HG03558 (cell line): ENCODE data around the gene RNF7.
"Not testable (repeated sequence)": the region's sequence is repeated elsewhere in the genome, so short reads cannot be mapped to it uniquely, and the experiment has no call there.

ENCODE experiments used
- ATAC-seq: cut with Tn5 transposase; IDR thresholded peaks from one replicate; pipeline ENCODE4 v1.9.1; 2021; ENCODE audit warnings: moderate number of reproducible peaks; ENCODE audit not compliant: unreplicated experiment; ENCODE audit errors: extremely low read depth

RNF7 gene

DNA sequence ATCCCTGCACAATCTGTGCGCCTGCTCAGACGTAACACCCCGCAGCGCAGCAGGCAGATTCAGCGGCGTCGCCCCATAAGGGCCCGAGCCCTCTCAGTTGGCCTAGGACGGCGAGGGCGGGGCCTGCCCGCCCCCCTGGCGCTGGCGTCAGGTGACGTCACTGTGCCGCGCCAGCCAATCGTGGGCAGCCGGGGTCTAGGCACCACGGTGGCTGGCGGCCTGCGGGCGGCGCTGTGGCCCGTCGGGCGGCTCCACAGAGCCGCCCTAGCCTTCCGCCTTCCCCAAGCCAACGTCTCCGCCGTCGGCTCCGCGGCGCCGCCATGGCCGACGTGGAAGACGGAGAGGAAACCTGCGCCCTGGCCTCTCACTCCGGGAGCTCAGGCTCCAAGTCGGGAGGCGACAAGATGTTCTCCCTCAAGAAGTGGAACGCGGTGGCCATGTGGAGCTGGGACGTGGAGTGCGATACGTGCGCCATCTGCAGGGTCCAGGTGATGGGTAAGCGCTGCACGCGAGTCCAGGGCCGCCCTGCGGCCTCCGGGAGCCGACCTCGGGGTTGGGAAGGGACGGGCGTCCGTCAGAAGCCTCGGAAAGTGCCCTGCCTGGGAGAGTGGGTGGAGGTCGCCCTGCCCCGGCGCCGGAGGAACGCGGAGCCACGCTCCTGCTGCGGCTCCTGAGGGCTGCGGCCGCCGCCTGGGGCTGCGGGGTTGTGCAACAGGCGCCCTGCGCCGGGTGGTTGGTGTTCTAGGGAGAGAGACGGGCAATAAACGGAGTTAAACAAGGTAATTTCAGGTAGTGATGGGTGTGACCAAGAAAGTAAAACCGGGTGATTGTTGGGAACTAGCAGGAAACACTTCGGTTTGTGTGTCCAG, at the start of gene RNF7:
Gene RNF7 (plus strand): TSS at position 277 of the 869 bp plus-strand sequence. CDS start 44 bp downstream, at position 321.
- ATAC-seq = peak; percentile 86

DNA sequence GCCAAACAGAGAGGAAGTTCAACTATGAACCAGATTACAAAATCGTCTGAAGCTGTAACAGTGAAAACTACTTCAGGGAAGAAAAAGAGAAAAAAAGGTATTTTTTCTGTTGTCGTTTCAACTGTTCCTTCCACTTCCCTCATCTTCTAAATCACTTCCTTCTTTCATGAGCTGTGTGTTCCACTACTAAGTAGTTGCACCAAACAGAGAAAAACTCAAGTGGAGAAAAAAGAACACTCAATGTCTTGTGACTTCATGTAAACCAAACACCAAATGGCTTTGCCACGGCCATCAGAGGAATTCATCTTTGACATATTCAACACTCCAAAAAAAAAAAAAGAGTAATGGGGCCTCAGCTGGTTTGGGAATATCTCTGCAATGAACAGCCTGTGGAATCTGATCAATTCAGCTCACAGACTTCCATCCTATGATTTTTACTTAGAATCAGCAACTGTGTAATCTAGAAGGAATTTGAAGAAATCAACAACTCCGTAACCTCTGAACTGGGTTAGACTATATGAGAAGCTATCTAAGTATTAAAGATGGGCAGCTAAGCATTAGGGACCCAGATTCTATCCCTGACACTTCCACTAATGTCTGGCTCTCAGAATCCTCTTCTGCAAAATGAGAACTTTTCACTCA, 47.5 kb upstream of the RNF7 start:
- no peak for ATAC-seq

DNA sequence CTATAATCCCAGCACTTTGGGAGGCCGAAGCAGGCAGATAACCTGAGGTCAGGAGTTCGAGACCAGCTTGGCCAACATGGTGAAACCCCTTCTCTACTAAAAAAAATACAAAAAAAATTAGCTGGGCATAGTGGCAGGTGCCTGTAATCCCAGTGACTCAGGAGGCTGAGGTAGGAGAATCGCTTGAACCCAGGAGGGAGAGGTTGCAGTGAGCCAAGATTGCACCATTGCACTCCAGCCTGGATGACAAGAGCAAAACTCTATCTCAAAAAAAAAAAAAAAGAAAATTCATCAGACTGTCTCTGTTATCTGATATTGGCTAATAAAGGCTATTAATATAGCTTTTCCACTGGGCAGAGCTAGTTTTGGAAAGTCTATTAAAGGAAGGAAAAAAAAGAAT, 46.6 kb upstream of the RNF7 start:
- not testable (repeated sequence) for ATAC-seq

DNA sequence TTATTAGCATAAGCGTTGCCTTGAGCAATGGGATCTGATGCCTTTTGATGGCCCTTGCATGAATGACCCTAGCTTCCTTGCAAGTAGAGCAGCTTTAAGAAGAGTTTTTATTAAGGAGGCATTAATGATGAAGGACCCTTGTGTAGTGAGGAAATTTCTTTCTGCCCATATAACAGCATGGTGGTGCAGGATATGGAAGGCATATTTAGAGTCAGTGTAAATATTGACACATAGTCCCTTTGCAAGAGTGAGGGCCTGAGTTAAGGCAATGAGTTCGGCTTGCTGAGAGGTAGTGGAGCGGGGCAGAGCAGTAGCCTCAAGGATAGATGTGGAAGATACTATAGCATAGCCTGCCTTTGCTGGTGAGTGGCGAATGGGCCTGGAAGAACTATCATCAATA, 45.1 kb upstream of the RNF7 start:
- not testable (repeated sequence) for ATAC-seq

DNA sequence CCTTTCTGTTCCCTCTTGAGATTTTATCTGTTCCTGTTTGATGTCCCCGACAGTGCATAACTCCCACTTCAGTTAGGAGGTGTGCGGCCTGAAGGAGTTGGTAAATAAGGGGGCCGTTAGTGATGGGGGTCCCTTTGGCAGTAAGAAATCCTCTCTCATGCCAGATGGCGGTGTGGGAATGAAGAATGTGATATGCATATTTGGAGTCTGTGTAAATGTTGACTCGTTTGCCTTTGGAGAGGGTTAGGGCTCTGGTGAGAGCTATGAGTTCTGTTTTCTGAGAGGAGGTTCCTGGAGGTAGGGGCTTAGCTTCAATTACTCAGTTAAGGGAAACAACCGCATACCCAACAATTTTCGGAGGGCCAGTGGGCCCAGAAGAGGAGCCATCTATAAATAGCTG, 38.8 kb upstream of the RNF7 start:
- ATAC-seq = no peak

DNA sequence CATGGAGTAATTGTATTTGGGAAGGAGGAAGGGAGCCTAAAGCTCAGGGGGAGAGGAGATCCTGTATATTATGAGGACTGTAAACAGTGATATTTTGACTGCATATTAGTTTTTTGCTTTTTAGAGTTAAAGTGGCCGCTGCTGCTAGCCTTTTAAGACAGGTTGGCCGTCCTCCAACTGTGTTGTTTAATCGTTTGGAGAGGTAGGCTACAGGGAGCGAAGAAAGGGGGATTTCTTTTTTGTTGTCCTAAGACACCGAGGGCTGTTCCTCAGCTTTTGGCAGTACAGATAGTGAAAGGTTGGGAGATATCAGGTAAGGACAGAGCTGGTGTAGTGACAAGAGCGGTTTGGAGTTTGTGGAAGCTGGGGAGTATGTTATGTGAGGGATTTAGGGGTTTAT, 38.2 kb upstream of the RNF7 start:
- ATAC-seq = no peak

DNA sequence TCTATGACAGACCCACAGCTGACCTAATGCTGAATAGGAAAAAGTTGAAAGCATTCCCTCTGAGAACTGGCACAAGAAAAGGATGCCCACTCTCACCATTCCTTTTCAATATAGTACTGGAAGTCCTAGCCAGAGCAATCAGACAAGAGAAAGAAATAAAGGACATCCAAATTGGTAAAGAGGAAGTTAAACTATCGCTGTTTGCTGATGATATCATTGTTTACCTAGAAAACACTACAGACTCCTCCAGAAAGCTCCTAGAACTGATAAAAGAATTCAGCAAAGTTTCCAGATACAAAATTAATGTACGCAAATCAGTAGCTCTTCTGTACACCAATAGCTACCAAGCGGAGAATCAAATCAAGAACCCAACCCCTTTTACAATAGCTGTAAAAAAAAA, 34.7 kb upstream of the RNF7 start:
- ATAC-seq = not testable (repeated sequence)

DNA sequence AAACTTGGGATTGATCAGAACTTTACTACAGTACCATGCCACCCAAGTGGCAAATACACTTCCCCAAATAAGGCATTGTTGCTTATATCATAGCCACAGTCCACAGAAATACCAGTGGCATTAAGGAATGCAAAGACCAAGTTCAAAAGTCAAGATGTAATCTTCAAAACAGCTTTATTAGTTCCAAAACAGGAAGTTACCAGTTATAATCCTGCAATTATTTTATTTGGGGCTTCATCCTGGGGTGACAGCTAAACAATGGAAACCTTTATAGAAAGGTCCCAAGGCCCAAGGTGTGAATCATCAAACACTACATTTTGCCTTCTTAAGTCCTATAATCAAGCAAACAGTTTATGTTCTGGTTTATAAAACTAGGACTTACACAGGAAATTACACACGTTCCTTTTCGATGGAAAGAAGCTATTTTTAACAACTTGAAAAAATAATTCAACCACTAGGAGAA, 30.3 kb upstream of the RNF7 start:
- no peak for ATAC-seq

DNA sequence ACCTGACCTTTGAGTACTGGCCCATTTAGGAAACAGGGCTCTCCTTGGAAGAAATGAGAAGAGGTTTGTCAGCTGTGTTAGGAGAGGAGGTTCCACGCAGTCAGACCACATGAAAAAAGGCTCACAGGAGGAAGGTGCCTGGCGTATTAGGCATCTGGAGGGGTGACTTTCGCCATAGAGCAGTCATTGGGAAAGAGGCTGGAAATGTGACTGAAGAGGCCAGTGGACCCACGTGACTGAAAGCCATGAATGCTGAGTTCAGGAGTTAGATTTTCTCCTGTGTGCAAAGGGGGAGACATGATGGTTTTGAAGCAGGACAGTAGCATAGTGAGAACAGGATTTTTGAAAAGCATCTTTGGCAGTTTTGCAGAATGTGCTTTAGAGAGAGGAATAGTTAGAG, 29.7 kb upstream of the RNF7 start:
- ATAC-seq = no peak

DNA sequence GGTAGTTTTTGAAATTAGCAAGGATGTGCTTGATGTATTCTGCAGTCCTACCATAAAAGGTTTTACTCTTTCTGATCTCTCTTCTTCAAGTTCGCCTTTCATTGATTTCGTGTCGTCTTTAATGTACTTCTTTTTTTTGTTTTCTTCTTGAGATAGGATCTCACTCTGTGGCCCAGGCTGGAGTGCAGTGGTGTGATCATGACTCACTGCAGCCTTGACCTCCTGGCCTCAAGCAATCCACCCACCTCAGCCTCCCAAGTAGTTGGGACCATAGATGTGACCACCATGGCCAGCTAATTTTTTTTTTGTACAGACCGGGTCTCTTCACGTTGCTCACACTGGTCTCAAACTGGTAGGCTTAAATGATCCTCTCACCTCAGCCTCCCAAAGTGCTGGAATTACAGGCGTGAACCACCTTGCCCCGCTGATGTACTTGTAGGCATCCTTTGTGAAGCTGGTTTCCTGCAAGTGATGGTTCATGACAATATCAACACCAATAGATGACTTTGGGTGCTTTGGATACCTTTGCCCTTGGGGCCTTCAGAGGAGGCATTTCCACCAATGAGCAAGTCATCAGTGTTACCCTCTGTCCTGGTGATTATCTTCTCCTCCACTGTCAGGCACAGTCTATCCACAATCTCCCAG, 28.9 kb upstream of the RNF7 start:
- no peak for ATAC-seq

DNA sequence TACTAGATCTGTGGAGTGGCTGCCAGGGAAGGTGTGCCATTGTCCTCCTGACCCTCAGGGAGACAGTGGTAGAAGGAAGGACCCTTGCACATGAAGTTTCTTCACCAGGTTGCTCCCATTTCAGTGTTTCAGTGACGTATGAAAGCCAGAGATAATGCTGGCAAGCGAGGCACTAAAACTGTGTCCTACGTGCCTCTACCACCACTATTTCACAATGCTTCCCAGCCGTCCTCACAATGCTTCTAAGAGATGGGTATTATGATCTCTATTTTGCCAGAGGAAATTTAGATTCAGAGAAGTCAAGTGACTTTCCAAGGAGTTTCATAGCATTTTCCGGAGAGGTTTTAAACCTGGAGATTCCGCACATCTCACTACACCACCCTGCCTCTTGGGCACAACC, 28.0 kb upstream of the RNF7 start:
- no peak for ATAC-seq

DNA sequence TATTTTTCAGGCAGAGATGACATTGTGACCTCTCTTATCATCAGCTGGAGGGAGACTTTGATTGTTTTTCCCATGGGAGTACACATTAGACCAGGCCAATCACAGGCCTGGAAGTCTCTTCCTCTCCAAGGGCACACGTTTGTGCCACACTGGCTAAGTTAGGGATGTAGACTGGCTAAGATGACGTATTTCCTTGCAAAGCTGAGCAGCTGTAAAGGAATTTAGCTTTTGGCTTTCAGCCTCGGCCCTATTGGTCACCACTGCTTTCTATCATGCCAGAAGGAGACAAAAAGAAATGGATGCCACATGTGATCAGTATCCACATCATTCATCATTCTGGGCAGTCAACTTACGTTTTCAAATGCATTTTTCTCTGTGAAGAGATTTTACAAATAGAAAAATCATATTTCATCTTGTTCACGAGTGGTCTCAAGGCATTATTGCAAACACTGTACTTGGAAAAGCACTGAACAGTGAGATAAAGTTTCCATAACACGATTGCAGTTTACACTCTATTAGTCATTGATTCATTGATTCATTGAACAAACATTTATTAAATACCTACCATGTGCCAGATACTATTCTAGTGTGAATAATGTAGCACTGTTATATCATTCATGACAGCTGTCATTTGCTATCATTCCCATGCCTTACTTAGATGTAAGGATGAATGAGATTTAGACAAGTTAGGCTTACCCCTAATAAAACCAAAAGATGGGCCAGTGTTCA, 27.0 kb upstream of the RNF7 start:
- no peak for ATAC-seq

DNA sequence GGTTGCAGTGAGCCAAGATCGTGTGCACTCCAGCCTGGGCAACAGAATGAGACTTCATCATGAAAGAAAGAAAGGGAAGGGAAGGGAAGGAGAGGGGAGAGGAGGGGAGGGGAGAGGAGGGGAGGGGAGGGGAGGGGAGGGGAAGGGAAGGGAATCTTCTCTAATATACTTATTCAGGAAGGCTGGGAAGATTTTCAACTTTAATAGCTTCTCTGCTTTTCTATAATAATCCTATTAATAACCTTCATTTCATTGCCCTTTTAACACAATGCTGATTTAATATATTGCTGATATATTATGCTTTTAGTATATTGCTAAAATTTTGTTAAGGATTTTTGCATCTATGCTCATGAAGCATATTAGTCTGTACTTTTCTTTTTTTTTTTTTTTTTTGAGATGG, 23.4 kb upstream of the RNF7 start:
- no peak for ATAC-seq

DNA sequence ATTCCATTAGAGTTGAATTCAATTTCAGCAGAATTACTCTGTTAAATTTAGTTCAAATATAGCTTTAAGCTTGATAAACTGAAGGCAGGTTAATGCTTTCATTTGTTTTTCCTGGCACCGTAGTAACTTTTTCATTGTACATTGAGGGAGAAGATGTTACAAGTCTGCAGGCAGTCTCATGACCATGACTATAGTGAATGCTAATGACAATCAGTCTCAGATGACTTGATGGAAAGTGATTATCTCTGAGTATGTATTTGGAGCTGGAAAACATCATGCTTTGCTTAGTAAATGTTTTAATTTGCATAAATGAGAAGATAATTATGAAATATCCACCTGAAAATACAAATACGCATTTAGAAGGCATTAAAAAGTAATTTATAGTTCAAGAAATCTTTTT, 16.0 kb upstream of the RNF7 start:
- no peak for ATAC-seq

DNA sequence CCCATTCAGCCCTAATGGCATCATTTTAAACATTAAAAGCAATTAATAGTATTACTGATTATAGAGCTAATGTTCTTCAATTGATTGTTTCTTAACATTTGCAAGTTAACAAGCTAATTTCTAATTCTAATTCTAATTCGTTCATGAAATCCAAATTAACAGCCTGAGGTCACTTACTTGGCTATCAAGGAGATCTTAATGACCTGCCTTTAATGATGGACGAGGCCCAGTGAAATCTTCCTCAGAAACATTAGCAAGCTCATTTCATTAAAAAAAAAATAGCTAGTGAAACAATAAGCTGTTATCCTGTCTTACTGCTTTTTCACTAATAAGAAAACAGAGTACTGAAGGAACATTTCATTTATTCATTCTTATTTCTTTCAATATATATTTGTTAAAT, 15.4 kb upstream of the RNF7 start:
- no peak for ATAC-seq

DNA sequence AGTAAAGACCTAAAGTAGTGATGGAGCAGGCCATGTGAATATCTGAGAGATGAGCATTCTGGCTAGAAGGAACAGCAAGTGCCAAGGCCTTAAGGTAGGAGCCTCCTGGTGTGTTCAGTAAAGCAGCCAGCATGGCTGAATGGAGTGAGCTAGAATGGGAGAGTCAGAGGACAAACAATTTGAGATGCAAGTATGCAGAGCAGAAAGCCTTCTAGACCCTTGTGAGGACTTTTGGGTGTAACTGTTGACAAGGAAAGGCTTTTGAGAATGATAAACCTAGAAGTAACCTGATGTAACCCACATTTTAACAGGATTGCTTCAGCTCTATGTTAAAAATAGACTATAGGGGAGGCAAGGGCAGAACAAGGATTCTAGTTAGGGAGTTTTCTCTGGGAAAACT, 14.8 kb upstream of the RNF7 start:
- ATAC-seq = no peak

DNA sequence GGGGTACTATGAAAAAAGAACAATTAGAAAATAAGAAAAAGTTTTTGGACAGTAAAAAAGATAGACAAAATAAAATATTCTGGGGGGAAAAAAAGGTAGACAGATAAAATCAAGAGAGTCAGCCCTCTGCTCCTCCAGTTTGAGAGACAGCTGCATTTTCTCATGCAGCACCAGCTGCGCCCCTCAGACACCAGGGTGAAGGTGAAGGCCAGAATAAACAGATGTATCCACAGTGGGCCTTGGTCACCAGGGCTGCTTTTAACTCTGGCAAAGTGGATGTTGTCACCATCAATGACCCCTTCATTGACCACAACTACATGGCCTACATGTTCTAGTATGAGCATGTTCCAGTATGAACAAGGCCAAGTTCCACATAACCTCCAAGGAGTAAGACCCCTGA, 13.9 kb upstream of the RNF7 start:
- ATAC-seq = no peak

DNA sequence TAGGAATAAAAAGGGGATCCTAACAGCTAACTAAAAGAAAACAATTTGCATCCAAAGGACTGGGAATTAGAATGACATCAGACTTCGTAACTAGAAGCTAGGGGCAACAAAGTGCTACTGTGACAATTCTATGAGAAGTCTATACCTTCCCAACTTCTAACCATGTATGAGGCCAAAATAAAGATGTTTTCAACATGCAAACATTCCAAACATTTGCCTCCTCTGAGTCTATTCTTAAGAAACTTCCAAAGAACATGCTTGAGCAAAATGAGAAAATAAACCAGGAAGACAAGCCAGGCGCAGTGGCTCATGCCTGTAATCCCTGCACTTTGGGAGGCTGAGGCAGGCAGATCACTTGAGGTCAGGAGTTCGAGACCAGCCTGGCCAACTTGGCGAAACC, 13.1 kb upstream of the RNF7 start:
- no peak for ATAC-seq

DNA sequence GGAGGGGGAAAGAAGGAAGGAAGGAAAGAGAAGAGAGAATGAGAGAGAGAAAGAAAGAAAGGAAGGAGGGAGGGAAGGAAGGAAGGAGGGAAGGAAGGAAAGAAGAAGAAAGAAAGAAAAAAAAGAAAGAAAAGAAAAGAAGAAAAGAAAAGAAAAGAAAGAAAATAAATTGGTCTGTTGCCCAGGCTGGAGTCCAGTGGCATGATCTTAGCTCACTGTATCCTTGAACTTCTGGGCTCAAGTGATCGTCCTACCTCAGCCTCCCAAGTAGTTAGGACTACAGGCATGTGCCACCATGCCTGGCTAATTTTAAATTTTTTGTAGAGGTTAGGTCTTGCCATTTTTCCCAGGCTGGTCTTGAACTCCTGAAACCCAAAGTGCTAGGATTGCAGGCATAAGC, 11.6 kb upstream of the RNF7 start:
- no peak for ATAC-seq

DNA sequence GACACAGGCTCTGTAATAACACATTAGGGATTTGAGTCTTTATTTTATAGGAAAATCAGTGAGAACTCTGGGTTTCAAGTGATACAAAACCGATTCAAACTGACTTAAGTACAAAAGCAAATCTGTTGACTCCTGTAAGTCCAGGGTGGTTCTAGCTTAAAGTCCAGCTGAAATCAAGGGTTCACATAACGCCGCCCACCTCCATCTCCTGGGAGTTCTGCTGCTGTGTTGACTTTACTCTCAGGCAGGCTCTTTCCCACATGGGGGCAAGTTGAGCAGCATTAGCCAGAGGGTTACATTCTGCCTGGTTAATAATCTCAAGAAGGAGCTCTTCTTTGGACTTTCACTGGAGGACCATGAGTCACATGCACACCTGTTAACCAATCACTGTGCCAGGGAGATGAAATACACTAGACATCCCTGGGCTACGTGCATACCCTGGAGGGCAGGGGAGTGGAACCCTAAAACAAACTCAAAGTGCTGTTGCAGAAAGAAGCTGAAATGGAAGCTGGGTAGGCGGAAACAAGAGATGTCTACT, 9.7 kb upstream of the RNF7 start:
- ATAC-seq = no peak
